BLaER1 treated with 17β-estradiol and CSF1 and Interleukin-3, amounts not matched to agents 10 nM and 100 nM (cell line): ENCODE measurements around the gene SETMAR.
"Not testable (repeated sequence)": the region's sequence is repeated elsewhere in the genome, so short reads cannot be mapped to it uniquely, and the experiment has no call there.

Source experiments
- H3K27ac ChIP-seq, 11 experiments: shearing (Covaris generic); formaldehyde crosslinking; 2 replicates each; pipeline ENCODE4 v1.8.1; 2022
- H3K27me3 ChIP-seq, 11 experiments: shearing (Covaris generic); formaldehyde crosslinking; 2 replicates each; pipeline ENCODE4 v1.8.1; 2022
- H3K36me3 ChIP-seq, 11 experiments: shearing (Covaris generic); formaldehyde crosslinking; 2 replicates each; pipeline ENCODE4 v1.8.1; 2022
- H3K4me1 ChIP-seq, 10 experiments: shearing (Covaris generic); formaldehyde crosslinking; 2 replicates each; pipeline ENCODE4 v1.8.1; 2022
- H3K4me2 ChIP-seq, 11 experiments: shearing (Covaris generic); formaldehyde crosslinking; 2 replicates each; pipeline ENCODE4 v1.8.1; 2022
- H3K4me3 ChIP-seq, 10 experiments: shearing (Covaris generic); formaldehyde crosslinking; 2 replicates each; pipeline ENCODE4 v1.8.1; 2022
- H3K9ac ChIP-seq, 11 experiments: shearing (Covaris generic); formaldehyde crosslinking; 2 replicates each; pipeline ENCODE4 v1.8.1; 2022
- H3K9me3 ChIP-seq, 11 experiments: shearing (Covaris generic); formaldehyde crosslinking; replicated peaks in 1 of 11; 2 replicates each; pipeline ENCODE4 v1.8.1; 2022
- H4K20me1 ChIP-seq, 11 experiments: shearing (Covaris generic); formaldehyde crosslinking; 2 replicates each; pipeline ENCODE4 v1.8.1; 2022
- Cebpa-rat ChIP-seq, 11 experiments: shearing (Covaris generic); IDR thresholded peaks; 2 replicates each; pipeline ENCODE4 v1.8.1; 2022

SETMAR gene

GRCh38 chr3:4323246-4324027, 20.3 kb downstream of the SETMAR start:
- Histone ChIP-seq H3K9ac (no peak overlapping the region), H3K4me3 (no peak overlapping the region), H3K4me1 (peaks cover 4 to 41% (median 13%) of the 10 kb centered on the region in 10 experiments; a peak in 18 of 20 replicates), H3K36me3 (peaks cover 3 to 22% (median 10%) of the 10 kb centered on the region in 11 experiments; a peak in 20 of 22 replicates), H3K27me3 (no peaks in the 10 kb centered on the region), H3K4me2 (no peak overlapping the region), H4K20me1 (peaks cover 0 to 8% (median 0%) of the 10 kb centered on the region in 11 experiments; a peak in 1 of 22 replicates), H3K27ac (no peak overlapping the region), H3K9me3 (peaks cover 19 to 28% (median 25%) of the 10 kb centered on the region in 11 experiments)
- TF ChIP-seq Cebpa-rat (IDR thresholded peaks at IDR 0.05), result no peak

GRCh38 chr3:4326868-4327267, 23.7 kb downstream of the SETMAR start:
- TF ChIP-seq Cebpa-rat (IDR thresholded peaks at IDR 0.05), result no peak
- Histone ChIP-seq H3K9ac (no peak overlapping the region), H3K4me1 (peaks cover 0 to 8% (median 0%) of the 10 kb centered on the region in 10 experiments; a peak in 7 of 20 replicates), H4K20me1 (no peaks in the 10 kb centered on the region), H3K4me3 (no peak overlapping the region), H3K36me3 (peaks cover 0 to 33% (median 10%) of the 10 kb centered on the region in 11 experiments; a peak in 15 of 22 replicates), H3K4me2 (no peak overlapping the region), H3K9me3 (peaks cover 40 to 50% (median 46%) of the 10 kb centered on the region in 11 experiments), H3K27me3 (no peaks in the 10 kb centered on the region), H3K27ac (no peak overlapping the region)

GRCh38 chr3:4329806-4330205, 26.6 kb downstream of the SETMAR start:
- not testable (repeated sequence) for H3K4me2 ChIP-seq, H3K27me3 ChIP-seq, H3K9ac ChIP-seq, H3K27ac ChIP-seq, H3K4me1 ChIP-seq, H4K20me1 ChIP-seq, H3K4me3 ChIP-seq
- Histone ChIP-seq H3K9me3 (peaks cover 40 to 50% (median 46%) of the 10 kb centered on the region in 11 experiments), H3K36me3 (peaks cover 0 to 33% (median 10%) of the 10 kb centered on the region in 11 experiments; a peak in 15 of 22 replicates)

DNA sequence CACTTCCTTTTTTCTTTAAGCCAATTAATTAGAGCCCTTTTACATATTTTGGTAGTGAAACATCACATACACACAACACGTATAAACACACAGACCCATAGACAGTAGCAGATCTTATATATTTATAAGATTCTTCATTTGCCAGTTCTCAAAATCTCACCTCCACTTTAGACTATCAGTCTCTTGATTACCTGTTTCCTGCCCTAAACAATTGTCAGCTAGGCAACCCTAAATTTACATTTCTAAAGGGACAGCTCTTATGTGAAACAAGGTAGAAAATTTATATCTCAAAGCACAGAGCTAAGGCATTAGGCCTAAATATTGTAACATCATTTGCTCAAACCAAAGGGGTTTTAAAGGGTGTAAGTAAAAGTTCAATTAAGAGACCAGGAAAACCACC, 28.9 kb downstream of the SETMAR start:
- Histone ChIP-seq H3K4me2 (no peak overlapping the region), H3K4me1 (no peaks in the 10 kb centered on the region), H3K4me3 (no peak overlapping the region), H3K27me3 (no peaks in the 10 kb centered on the region), H3K27ac (no peak overlapping the region), H4K20me1 (no peaks in the 10 kb centered on the region), H3K36me3 (peaks cover 0 to 26% (median 10%) of the 10 kb centered on the region in 11 experiments; a peak in 15 of 22 replicates), H3K9me3 (peaks cover 32 to 41% (median 35%) of the 10 kb centered on the region in 11 experiments), H3K9ac (no peak overlapping the region)
- no peak for TF ChIP-seq Cebpa-rat (IDR thresholded peaks at IDR 0.05)

DNA sequence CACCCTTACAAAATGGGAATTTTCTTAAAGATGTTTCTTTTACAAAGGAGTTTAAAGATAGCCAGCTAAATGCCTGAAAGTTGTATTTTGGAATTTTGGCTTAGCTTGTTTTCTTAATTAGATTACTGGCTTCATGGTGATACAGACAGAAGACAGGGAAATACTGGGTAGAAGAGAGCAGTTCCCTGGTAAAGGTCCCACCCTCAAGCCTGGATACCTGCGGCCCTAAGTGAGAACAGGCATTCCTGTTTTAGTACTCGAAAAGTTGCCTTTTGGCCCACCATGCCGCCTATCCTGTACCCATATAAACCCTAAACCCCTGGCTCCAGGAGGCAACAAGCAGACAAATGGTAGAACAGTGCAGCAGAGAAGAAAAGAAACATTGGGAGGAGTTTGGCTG, 29.4 kb downstream of the SETMAR start:
- no peaks in the 10 kb centered on the region for H4K20me1 ChIP-seq
- H3K4me1 ChIP-seq, result no peaks in the 10 kb centered on the region
- no peak overlapping the region for H3K9ac ChIP-seq
- H3K27ac ChIP-seq, result no peak overlapping the region
- no peak overlapping the region for H3K4me2 ChIP-seq
- H3K27me3 ChIP-seq, result no peaks in the 10 kb centered on the region
- peaks cover 0 to 24% (median 9%) of the 10 kb centered on the region in 11 experiments; a peak in 14 of 22 replicates for H3K36me3 ChIP-seq
- H3K9me3 ChIP-seq, result peaks cover 29 to 36% (median 30%) of the 10 kb centered on the region in 11 experiments
- no peak overlapping the region for H3K4me3 ChIP-seq
- TF ChIP-seq Cebpa-rat (IDR thresholded peaks at IDR 0.05), result no peak

DNA sequence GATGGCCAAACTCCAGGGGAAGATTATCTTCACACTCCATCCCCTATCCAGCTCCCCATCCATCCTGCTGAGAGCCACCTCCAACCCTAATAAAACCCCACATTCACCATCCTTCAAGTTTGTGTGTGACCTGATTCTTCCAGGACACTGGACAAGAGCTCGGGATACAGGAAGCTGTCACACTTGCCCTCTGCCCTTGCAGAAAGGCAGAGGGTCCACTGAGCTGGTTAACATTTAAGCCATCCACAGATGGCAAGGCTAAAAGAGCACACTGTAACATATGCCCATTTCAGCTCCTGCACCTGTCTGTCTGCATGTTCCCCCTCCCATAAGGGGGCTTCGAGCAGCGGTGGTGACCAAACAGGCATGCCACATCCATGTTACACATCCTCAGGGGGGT, 29.8 kb downstream of the SETMAR start:
- Histone ChIP-seq H3K4me2 (no peak overlapping the region), H4K20me1 (no peaks in the 10 kb centered on the region), H3K27me3 (no peaks in the 10 kb centered on the region), H3K27ac (no peak overlapping the region), H3K36me3 (peaks cover 0 to 21% (median 9%) of the 10 kb centered on the region in 11 experiments; a peak in 14 of 22 replicates), H3K9me3 (peaks cover 25 to 32% (median 26%) of the 10 kb centered on the region in 11 experiments), H3K4me1 (no peaks in the 10 kb centered on the region), H3K9ac (no peak overlapping the region), H3K4me3 (no peak overlapping the region)
- no peak for TF ChIP-seq Cebpa-rat (IDR thresholded peaks at IDR 0.05)

DNA sequence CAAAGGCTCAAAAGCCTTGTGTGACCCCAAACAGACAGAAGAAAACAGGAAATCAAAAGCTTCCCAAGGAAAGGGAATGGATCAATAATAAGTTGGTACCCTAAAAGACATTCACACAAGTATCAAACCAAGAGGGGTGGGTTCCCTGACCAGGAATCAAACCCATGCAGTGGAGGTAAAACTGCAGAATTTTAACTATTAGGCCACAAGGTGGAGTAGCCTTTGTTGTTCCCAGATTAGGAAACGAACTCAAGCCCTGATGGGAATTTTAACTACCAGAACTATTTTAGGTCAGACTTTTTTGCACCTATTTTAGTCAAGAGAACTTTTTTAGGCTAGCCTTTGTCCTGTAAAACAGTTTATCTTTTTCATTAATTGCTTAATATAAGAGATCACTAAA, 31.4 kb downstream of the SETMAR start:
- Histone ChIP-seq H3K4me3 (no peak overlapping the region), H3K4me1 (no peaks in the 10 kb centered on the region), H4K20me1 (no peaks in the 10 kb centered on the region), H3K36me3 (peaks cover 0 to 15% (median 0%) of the 10 kb centered on the region in 11 experiments; a peak in 4 of 22 replicates), H3K9ac (no peak overlapping the region), H3K27me3 (no peaks in the 10 kb centered on the region), H3K27ac (no peak overlapping the region), H3K4me2 (no peak overlapping the region), H3K9me3 (peaks cover 9 to 16% (median 10%) of the 10 kb centered on the region in 11 experiments)
- TF ChIP-seq Cebpa-rat (IDR thresholded peaks at IDR 0.05), result no peak

DNA sequence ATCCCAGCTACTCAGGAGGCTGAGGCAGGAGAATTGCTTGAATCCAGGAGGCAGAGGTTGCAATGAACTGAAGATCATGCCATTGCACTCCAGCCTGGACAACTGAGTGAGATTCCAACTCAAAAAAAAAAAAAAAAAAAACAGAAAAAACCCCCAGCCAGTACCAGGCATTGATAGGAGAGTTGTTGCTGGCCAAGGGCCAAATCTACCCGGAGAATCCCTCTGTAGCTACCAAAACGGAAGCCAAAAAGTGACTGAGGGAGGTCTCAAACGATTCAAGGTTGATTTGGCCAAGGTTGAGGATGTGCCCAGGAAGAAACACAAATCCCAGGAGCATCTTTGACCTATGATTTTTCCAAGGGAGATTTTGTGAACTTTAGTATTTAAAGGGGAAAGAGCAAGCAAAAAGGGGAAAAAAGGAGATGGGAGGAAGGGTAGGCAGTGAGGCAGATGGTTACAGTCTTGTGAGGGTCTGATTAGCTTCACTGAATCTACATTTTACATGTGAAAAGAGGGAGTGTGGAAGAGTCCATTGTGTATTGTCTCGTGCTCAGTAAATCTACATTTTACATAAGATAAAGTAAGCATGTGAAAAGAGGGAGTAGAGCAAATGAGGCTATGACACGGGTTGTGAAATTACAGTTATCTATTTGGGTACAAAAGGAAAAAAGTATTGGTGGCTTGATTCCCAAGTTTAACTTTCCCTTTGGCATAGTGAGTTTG, 32.8 kb downstream of the SETMAR start:
- Histone ChIP-seq H3K27me3 (no peaks in the 10 kb centered on the region), H3K4me1 (peaks cover 0 to 10% (median 8%) of the 10 kb centered on the region in 10 experiments; a peak in 10 of 20 replicates), H3K4me3 (no peak overlapping the region), H4K20me1 (no peaks in the 10 kb centered on the region), H3K9me3 (0 out of 22 replicates have a peak, but pooled peaks cover 0 to 5% (median 0%) of the 10 kb centered on the region in 11 experiments), H3K36me3 (peaks cover 0 to 21% (median 0%) of the 10 kb centered on the region in 11 experiments; a peak in 2 of 22 replicates), H3K4me2 (no peak overlapping the region), H3K27ac (no peak overlapping the region), H3K9ac (no peak overlapping the region)
- no peak for TF ChIP-seq Cebpa-rat (IDR thresholded peaks at IDR 0.05)

DNA sequence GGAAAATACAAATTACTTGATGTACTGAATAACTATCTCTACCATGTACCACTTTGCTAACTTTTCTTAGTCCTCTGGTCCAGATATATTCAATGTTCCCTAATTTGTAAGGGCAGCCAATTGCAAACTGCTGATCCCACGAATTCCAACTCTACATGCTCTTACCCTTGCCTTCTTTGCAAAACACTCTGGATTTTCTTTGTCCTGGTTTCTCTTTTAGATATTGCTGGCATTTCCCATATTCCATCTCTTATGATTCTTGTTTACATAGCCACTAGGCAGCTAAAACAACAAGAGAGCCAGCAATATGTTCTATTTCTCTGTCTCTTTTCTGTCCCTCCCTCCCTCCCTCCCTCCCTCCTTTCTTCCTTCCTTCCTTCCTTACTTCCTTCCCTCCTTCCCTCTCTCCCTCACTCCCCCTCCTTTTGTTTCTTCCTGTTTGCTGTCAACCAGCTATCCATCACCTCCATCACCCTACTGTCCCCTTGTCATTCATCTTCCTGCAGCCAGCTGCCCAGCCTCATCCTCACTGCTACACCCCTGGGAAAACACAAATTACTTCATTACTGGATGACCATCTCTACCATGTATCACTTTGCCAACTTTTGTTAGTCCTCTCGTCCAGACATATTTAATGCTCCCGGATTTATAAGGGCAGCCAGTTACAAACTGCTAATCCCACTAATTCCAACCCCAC, 33.8 kb downstream of the SETMAR start:
- Histone ChIP-seq H3K9me3 (no peaks in the 10 kb centered on the region), H3K27me3 (no peaks in the 10 kb centered on the region), H4K20me1 (no peaks in the 10 kb centered on the region), H3K4me3 (no peak overlapping the region), H3K36me3 (peaks cover 0 to 17% (median 0%) of the 10 kb centered on the region in 11 experiments; a peak in 2 of 22 replicates), H3K9ac (no peak overlapping the region), H3K27ac (no peak overlapping the region), H3K4me2 (no peak overlapping the region), H3K4me1 (peaks cover 0 to 14% (median 8%) of the 10 kb centered on the region in 10 experiments; a peak in 10 of 20 replicates)
- no peak for TF ChIP-seq Cebpa-rat (IDR thresholded peaks at IDR 0.05)
